ENCODE measurements around the gene ZSCAN18. TPM values are rescaled to one million over a fixed set of nuclear protein-coding genes. Genes with fewer than 3 reads are reported as not detected.

The ZSCAN18 gene
- total RNA-seq, 2 experiments from 2014 or later: 23.1 to 29.2 TPM

GRCh38 chr19:58107778-58108545, 9.9 kb upstream of the ZSCAN18 start:
- H3K36me3 Mint-ChIP-seq (ENCODE audit: low read depth): peaks cover 38% of the 10 kb centered on the region
- no peak overlapping the region for H3K27ac Mint-ChIP-seq
- ATAC-seq: no peak
- H3K9me3 Mint-ChIP-seq (ENCODE audit: low read depth): peaks cover 52% of the 10 kb centered on the region
- intact Hi-C loops (cut with DNase I, micrococcal nuclease): no loop called here
- no peaks in the 10 kb centered on the region for H3K4me1 Mint-ChIP-seq
- no peak for DNase-seq
- no peak overlapping the region for H3K4me3 Mint-ChIP-seq
- H3K27me3 Mint-ChIP-seq: no peaks in the 10 kb centered on the region
- ChIA-PET CTCF (no interaction called here), POLR2A (no interaction called here)

- Mint-ChIP-seq H3K27me3 (no peaks in the 10 kb centered on the region), H3K4me3 (peak overlapping the region; percentile 82), H3K27ac (peak overlapping the region; percentile 97), H3K4me1 (peaks cover 13% of the 10 kb centered on the region), H3K9me3 (ENCODE audit: low read depth) (peaks cover 24% of the 10 kb centered on the region), H3K36me3 (ENCODE audit: low read depth) (peaks cover 31% of the 10 kb centered on the region)
- ATAC-seq (peak; percentile 3), DNase-seq (no peak)
- ChIA-PET CTCF (no interaction called here), POLR2A (no interaction called here)
- intact Hi-C loops (cut with DNase I, micrococcal nuclease): loop anchor here (1.0 to 5.0 kb wide), 12 partner anchors 39 to 1696 kb away; partner anchors contain the start of genes TRAPPC2B (in 1 of the 2), ZNF132 (in 1 of the 2), ZNF135 (in 1 of the 2) and ZNF256 (in 1 of the 2)
Measured at GRCh38 chr19:58098682-58098998, 609 bp upstream of the ZSCAN18 start.

DNA sequence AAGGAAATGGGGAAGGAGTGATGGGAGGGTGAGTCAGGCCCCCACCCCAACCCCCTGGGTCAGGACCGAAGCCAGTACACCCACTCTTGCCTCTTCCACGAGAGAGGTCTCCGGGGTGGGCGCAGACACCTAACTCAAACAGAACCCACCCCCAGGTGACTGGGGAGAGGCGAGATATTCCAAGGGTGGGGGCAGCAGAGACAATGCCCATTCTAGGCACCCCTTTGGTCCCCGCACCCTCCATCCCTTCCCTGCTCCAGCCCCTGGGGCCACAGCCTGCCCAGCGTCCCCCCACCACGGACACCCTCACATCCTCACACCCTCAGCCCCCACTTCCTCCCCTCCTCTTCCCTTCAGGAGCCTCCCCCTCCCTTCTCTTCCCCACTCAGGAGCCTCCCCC, 682 bp downstream of the ZSCAN18 start:
- POLR2A ChIA-PET: no interaction called here

DNA sequence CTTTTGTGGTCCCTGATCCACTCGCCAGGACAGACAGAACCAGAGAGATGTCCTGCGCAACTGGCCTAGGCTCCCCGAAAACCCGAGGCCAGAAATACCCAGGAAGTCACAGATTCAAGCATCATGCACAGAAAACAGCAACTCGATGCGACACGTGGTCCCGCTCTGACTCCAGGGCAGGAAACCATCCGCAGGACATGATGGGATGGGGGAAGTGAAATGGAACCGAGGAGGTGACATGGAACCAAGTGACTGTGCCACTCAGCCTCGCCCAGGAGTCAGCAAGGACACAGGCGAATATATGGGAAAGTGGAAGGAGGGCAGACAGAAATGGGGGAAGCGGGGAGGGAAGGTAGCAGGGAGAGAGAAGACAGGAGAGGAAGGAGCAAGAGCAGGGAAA, 1.1 kb downstream of the ZSCAN18 start:
- peaks cover 18% of the 10 kb centered on the region for H3K9me3 Mint-ChIP-seq (ENCODE audit: low read depth)
- ATAC-seq (no peak), DNase-seq (no peak)
- ChIA-PET CTCF (no interaction called here), POLR2A (no interaction called here)
- peak overlapping the region; percentile 55 for H3K27ac Mint-ChIP-seq
- peak overlapping the region; percentile 82 for H3K4me3 Mint-ChIP-seq
- intact Hi-C loops (cut with DNase I, micrococcal nuclease): loop anchor here (5.0 kb wide), 2 partner anchors 345 to 1695 kb away; partner anchors contain the start of genes ZNF132 (in 1 of the 2) and ZNF583 (in 1 of the 2)
- peaks cover 37% of the 10 kb centered on the region for H3K36me3 Mint-ChIP-seq (ENCODE audit: low read depth)
- H3K4me1 Mint-ChIP-seq: peaks cover 13% of the 10 kb centered on the region
- no peaks in the 10 kb centered on the region for H3K27me3 Mint-ChIP-seq

More for the DNA sequence above, 682 bp downstream of the ZSCAN18 start:
- Mint-ChIP-seq H3K9me3 (ENCODE audit: low read depth) (peaks cover 17% of the 10 kb centered on the region), H3K4me3 (peak overlapping the region; percentile 82), H3K4me1 (peaks cover 13% of the 10 kb centered on the region), H3K27ac (peak overlapping the region; percentile 55), H3K27me3 (no peaks in the 10 kb centered on the region), H3K36me3 (ENCODE audit: low read depth) (peaks cover 34% of the 10 kb centered on the region)
- DNase-seq (no peak), ATAC-seq (no peak)
- CTCF ChIA-PET: no interaction called here
- intact Hi-C loops (cut with DNase I, micrococcal nuclease): loop anchor here (5.0 kb wide), 2 partner anchors 345 to 1695 kb away; partner anchors contain the start of genes ZNF132 (in 1 of the 2) and ZNF583 (in 1 of the 2)

DNA sequence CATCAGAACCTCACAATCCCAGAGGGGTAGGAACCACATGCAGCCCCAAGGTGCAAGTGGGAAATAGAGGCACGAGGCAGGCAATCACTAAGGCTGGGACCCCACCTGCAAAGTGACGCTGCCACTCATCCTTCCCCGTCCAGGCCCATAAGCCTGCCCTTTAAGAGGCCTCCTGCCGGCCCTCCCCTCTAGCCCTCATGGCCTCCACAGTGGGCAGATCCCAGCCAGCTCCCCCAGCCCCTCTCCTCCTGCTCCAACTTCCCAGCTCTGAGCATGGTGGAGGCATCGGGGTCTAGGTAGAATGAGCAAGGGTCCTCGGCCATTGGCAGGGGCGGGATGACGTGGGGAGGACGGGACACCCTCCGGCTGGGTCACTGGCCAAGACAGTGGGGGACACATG, 2.7 kb downstream of the ZSCAN18 start:
- H3K27me3 Mint-ChIP-seq: no peaks in the 10 kb centered on the region
- no peak overlapping the region for H3K4me3 Mint-ChIP-seq
- ChIA-PET POLR2A (interaction anchor here (0.6 kb wide), 1 partner anchor 351 kb away, joined by 4 read pairs; no protein-coding TSS in a partner anchor), CTCF (no interaction called here)
- no peak for DNase-seq
- H3K27ac Mint-ChIP-seq: no peak overlapping the region
- ATAC-seq: no peak
- intact Hi-C loops (cut with DNase I, micrococcal nuclease): loop anchor here (5.0 kb wide), 2 partner anchors 347 to 1693 kb away; partner anchors contain the start of genes ZNF132 (in 1 of the 2) and ZNF583 (in 1 of the 2)
- peaks cover 40% of the 10 kb centered on the region for H3K36me3 Mint-ChIP-seq (ENCODE audit: low read depth)
- H3K4me1 Mint-ChIP-seq: peaks cover 13% of the 10 kb centered on the region
- peaks cover 21% of the 10 kb centered on the region for H3K9me3 Mint-ChIP-seq (ENCODE audit: low read depth)

GRCh38 chr19:58093071-58093470, 5.0 kb downstream of the ZSCAN18 start:
- intact Hi-C loops (cut with DNase I, micrococcal nuclease): no loop called here
- CTCF ChIA-PET: interaction anchor here (1.0 kb wide), 1 partner anchor 11 kb away, joined by 3 read pairs; no protein-coding TSS in a partner anchor
- no peak for ATAC-seq
- POLR2A ChIA-PET: no interaction called here
- Mint-ChIP-seq H3K36me3 (ENCODE audit: low read depth) (peaks cover 52% of the 10 kb centered on the region), H3K27me3 (no peaks in the 10 kb centered on the region), H3K4me3 (no peak overlapping the region), H3K4me1 (peaks cover 7% of the 10 kb centered on the region), H3K9me3 (ENCODE audit: low read depth) (peaks cover 17% of the 10 kb centered on the region), H3K27ac (no peak overlapping the region)
- DNase-seq: no peak

GRCh38 chr19:58091251-58091995, 6.6 kb downstream of the ZSCAN18 start:
- Mint-ChIP-seq H3K4me1 (no peaks in the 10 kb centered on the region), H3K36me3 (ENCODE audit: low read depth) (peaks cover 60% of the 10 kb centered on the region), H3K9me3 (ENCODE audit: low read depth) (peaks cover 10% of the 10 kb centered on the region), H3K27ac (no peak overlapping the region), H3K27me3 (no peaks in the 10 kb centered on the region), H3K4me3 (no peak overlapping the region)
- DNase-seq: no peak
- POLR2A ChIA-PET: no interaction called here
- ATAC-seq: no peak
- CTCF ChIA-PET: interaction anchor here (0.6 to 0.7 kb wide), 2 partner anchors 69 to 115 kb away, joined by 3 read pairs; no protein-coding TSS in a partner anchor
- intact Hi-C loops (cut with DNase I, micrococcal nuclease): no loop called here

- DNase-seq (no peak), ATAC-seq (no peak)
- CTCF ChIA-PET: no interaction called here
- POLR2A ChIA-PET: no interaction called here
- Mint-ChIP-seq H3K4me3 (no peak overlapping the region), H3K27me3 (no peaks in the 10 kb centered on the region), H3K4me1 (no peaks in the 10 kb centered on the region), H3K27ac (no peak overlapping the region), H3K9me3 (ENCODE audit: low read depth) (peaks cover 10% of the 10 kb centered on the region), H3K36me3 (ENCODE audit: low read depth) (peaks cover 61% of the 10 kb centered on the region)
- intact Hi-C loops (cut with DNase I, micrococcal nuclease): no loop called here
Measured at GRCh38 chr19:58089846-58090245, 8.2 kb downstream of the ZSCAN18 start.

DNA sequence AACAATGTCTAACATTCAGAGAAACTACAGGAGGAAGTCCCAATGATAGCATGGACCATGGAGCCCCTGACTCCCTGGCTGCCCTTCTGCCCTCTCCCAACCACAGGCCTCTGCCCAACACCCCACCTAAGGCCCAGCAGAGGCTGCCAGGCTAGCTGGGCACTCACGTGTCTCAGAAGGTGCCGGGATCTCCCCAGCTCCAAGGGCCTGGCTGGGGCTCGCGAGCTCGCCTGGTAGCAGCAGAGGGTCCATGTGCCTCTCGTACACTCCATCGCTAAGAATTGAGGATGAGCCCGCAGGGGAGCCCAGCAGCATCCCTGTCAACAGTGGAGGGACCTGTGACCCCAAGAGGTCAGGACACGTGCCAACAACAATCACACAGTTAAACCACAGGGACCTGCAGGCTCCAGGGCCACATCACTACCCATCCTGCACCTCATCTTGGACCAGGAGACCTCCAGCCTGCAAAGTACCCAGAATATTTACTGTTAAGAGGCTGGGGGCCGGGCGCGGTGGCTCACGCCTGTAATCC, 9.4 kb downstream of the ZSCAN18 start:
- DNase-seq: no peak
- POLR2A ChIA-PET: no interaction called here
- peaks cover 67% of the 10 kb centered on the region for H3K36me3 Mint-ChIP-seq (ENCODE audit: low read depth)
- H3K4me3 Mint-ChIP-seq: no peak overlapping the region
- no peaks in the 10 kb centered on the region for H3K27me3 Mint-ChIP-seq
- CTCF ChIA-PET: no interaction called here
- intact Hi-C loops (cut with DNase I, micrococcal nuclease): no loop called here
- no peak for ATAC-seq
- H3K4me1 Mint-ChIP-seq: no peaks in the 10 kb centered on the region
- no peak overlapping the region for H3K27ac Mint-ChIP-seq
- peaks cover 18% of the 10 kb centered on the region for H3K9me3 Mint-ChIP-seq (ENCODE audit: low read depth)

GRCh38 chr19:58086825-58087710, 11.0 kb downstream of the ZSCAN18 start:
- H3K27ac Mint-ChIP-seq: no peak overlapping the region
- no peak overlapping the region for H3K4me3 Mint-ChIP-seq
- ATAC-seq (no peak), DNase-seq (no peak)
- no peaks in the 10 kb centered on the region for H3K27me3 Mint-ChIP-seq
- H3K9me3 Mint-ChIP-seq (ENCODE audit: low read depth): peaks cover 19% of the 10 kb centered on the region
- CTCF ChIA-PET: no interaction called here
- intact Hi-C loops (cut with DNase I, micrococcal nuclease): no loop called here
- peaks cover 59% of the 10 kb centered on the region for H3K36me3 Mint-ChIP-seq (ENCODE audit: low read depth)
- POLR2A ChIA-PET: no interaction called here
- no peaks in the 10 kb centered on the region for H3K4me1 Mint-ChIP-seq

- H3K4me1 Mint-ChIP-seq: no peaks in the 10 kb centered on the region
- no peak overlapping the region for H3K4me3 Mint-ChIP-seq
- ChIA-PET POLR2A (no interaction called here), CTCF (no interaction called here)
- no peaks in the 10 kb centered on the region for H3K27me3 Mint-ChIP-seq
- peaks cover 54% of the 10 kb centered on the region for H3K36me3 Mint-ChIP-seq (ENCODE audit: low read depth)
- H3K27ac Mint-ChIP-seq: no peak overlapping the region
- no peak for DNase-seq
- intact Hi-C loops (cut with DNase I, micrococcal nuclease): no loop called here
- no peak for ATAC-seq
- peaks cover 26% of the 10 kb centered on the region for H3K9me3 Mint-ChIP-seq (ENCODE audit: low read depth)
Measured at GRCh38 chr19:58085348-58085875, 12.6 kb downstream of the ZSCAN18 start.
